SK-N-SH (cell line): ENCODE results near the gene MCF2L2. TPM values are rescaled to one million over a fixed set of nuclear protein-coding genes. Genes with fewer than 3 reads are reported as not detected.

Source experiments
- CTCF ChIA-PET: fragments of 300-600, 350-600 bp; formaldehyde crosslinking; extraction: SDS; loops from one replicate; lab custom pipeline; 2021; lab: Yijun Ruan, JAX
- POLR2A ChIA-PET: fragments of 350-600 bp; sonication (Branson Sonifier 250); formaldehyde crosslinking; extraction: SDS; loops from one replicate; lab custom pipeline; 2020; ENCODE audit warnings: antibody characterized with exemption, inconsistent platforms; lab: Yijun Ruan, JAX
- DNase-seq: peaks from one replicate; pipeline ENCODE4 v3.0.0; 2012
- H2AFZ ChIP-seq: fragments of 200-600 bp; sonication (generic); 2 replicates; pipeline ENCODE4 v1.8.1; 2016; ENCODE audit warnings: antibody characterized with exemption, mild to moderate bottlenecking, low read depth
- H3F3A ChIP-seq: fragments of 200-600 bp; sonication (generic); replicated peaks from 2 replicates; pipeline ENCODE3; 2016; ENCODE audit warnings: antibody characterized with exemption, mild to moderate bottlenecking; ENCODE audit not compliant: insufficient read depth
- H3K27ac ChIP-seq, 2 experiments: fragments of 200-500 bp in 1 of 2; fragments of 200-600 bp in 1 of 2; sonication (Bioruptor generic) in 1 of 2; sonication (generic), shearing (Covaris generic) in 1 of 2; 2 replicates each; pipeline versions ENCODE4 v1.5.1 to v1.6.1; 2014 to 2016; ENCODE audit warnings: low read depth in 2 of 2, inconsistent platforms in 1 of 2, low read length in 1 of 2, mild to moderate bottlenecking in 1 of 2, mixed read lengths in 1 of 2
- H3K27me3 ChIP-seq: fragments of 200-600 bp; sonication (generic), shearing (Covaris generic); 2 replicates; pipeline ENCODE4 v1.6.1; 2016; ENCODE audit warnings: mixed run types; ENCODE audit not compliant: insufficient read depth
- H3K36me3 ChIP-seq, 2 experiments: fragments of 200-500 bp in 1 of 2; fragments of 200-600 bp in 1 of 2; sonication (Bioruptor generic) in 1 of 2; sonication (generic) in 1 of 2; replicated peaks in 1 of 2; 2 replicates each; pipeline versions ENCODE3 to v1.5.1; 2014 to 2016; ENCODE audit warnings: low read length in 1 of 2, mild to moderate bottlenecking in 1 of 2; ENCODE audit not compliant: insufficient read depth in 2 of 2, control insufficient read depth in 1 of 2
- H3K4me1 ChIP-seq, 2 experiments: fragments of 200-500 bp in 1 of 2; fragments of 200-600 bp in 1 of 2; sonication (Bioruptor generic) in 1 of 2; sonication (generic), shearing (Covaris generic) in 1 of 2; 2 replicates each; pipeline versions ENCODE4 v1.5.1 to v1.6.1; 2014 to 2016; ENCODE audit warnings: low read depth in 1 of 2, low read length in 1 of 2, mixed run types in 1 of 2; ENCODE audit not compliant: insufficient read depth in 2 of 2, control insufficient read depth in 1 of 2
- H3K4me2 ChIP-seq: fragments of 200-600 bp; sonication (generic), shearing (Covaris generic); 2 replicates; pipeline ENCODE4 v1.6.1; 2017; ENCODE audit warnings: mixed run types
- H3K4me3 ChIP-seq, 2 experiments: fragments of 200-500 bp in 1 of 2; fragments of 200-600 bp in 1 of 2; sonication (Bioruptor generic) in 1 of 2; sonication (generic), shearing (Covaris generic) in 1 of 2; 2 replicates each; pipeline versions ENCODE4 v1.5.1 to v1.8.1; 2014 to 2016; ENCODE audit warnings: low read depth in 2 of 2, inconsistent platforms in 1 of 2, low read length in 1 of 2, mild to moderate bottlenecking in 1 of 2, mixed read lengths in 1 of 2, moderate library complexity in 1 of 2
- H3K79me2 ChIP-seq: fragments of 200-600 bp; sonication (generic); 2 replicates; pipeline ENCODE4 v1.8.1; 2017; ENCODE audit warnings: mild to moderate bottlenecking; ENCODE audit not compliant: insufficient read depth
- H3K9ac ChIP-seq: fragments of 200-600 bp; sonication (generic); 2 replicates; pipeline ENCODE4 v1.6.1; 2017; ENCODE audit warnings: mixed run types
- H3K9me2 ChIP-seq: fragments of 200-600 bp; sonication (generic); 2 replicates; pipeline ENCODE4 v1.6.1; 2017; ENCODE audit warnings: mixed run types
- H3K9me3 ChIP-seq: fragments of 200-600 bp; sonication (generic); 2 replicates; pipeline ENCODE4 v1.6.1; 2017; ENCODE audit warnings: mixed run types, mild to moderate bottlenecking, moderate library complexity
- H4K20me1 ChIP-seq: fragments of 200-600 bp; sonication (generic); 2 replicates; pipeline ENCODE4 v1.6.1; 2017; ENCODE audit warnings: mild to moderate bottlenecking, mixed run types; ENCODE audit not compliant: insufficient read depth
- CHD2 ChIP-seq: fragments of 150-350 bp; IDR thresholded peaks from 2 replicates; pipeline ENCODE4 v1.6.1; 2018; ENCODE audit warnings: low read length; ENCODE audit not compliant: partially characterized antibody
- EP300 ChIP-seq, 2 experiments: IDR thresholded peaks; 2 replicates each; pipeline versions ENCODE4 v1.4.0 to v1.6.1; 2012; ENCODE audit warnings: borderline replicate concordance in 1 of 2, low read depth in 1 of 2, low read length in 1 of 2
- EZH2phosphoT487 ChIP-seq: fragments of 200-600 bp; sonication (generic); IDR thresholded peaks from 2 replicates; pipeline ENCODE4 v1.6.1; 2017; ENCODE audit warnings: low read depth, mixed run types, mild to moderate bottlenecking, antibody characterized with exemption, moderate library complexity, borderline replicate concordance
- FOXJ3 ChIP-seq: sonication (generic); formaldehyde crosslinking; IDR thresholded peaks from 2 replicates; pipeline ENCODE4 v1.5.1; 2020; ENCODE audit warnings: mild to moderate bottlenecking, missing genetic modification reagents
- GABPA ChIP-seq: IDR thresholded peaks from 2 replicates; pipeline ENCODE4 v1.4.0; 2012; ENCODE audit warnings: low read depth, mild to moderate bottlenecking
- GATA2 ChIP-seq: sonication (generic); formaldehyde crosslinking; IDR thresholded peaks from 2 replicates; pipeline ENCODE4 v1.5.0; 2020; ENCODE audit warnings: mild to moderate bottlenecking, missing genetic modification reagents
- IRF3 ChIP-seq: fragments of 150-350 bp; IDR thresholded peaks from 2 replicates; pipeline ENCODE4 v1.6.1; 2016; ENCODE audit warnings: mild to moderate bottlenecking, low read depth, low read length
- MXI1 ChIP-seq: IDR thresholded peaks from 2 replicates; pipeline ENCODE4 v1.6.1; 2012; ENCODE audit warnings: mild to moderate bottlenecking, low read depth, low read length, improper control_type of control experiment
- NFIC ChIP-seq: IDR thresholded peaks from 2 replicates; pipeline ENCODE4 v1.4.0; 2012; ENCODE audit warnings: borderline replicate concordance
- NRF1 ChIP-seq: IDR thresholded peaks from 2 replicates; pipeline ENCODE4 v1.6.1; 2012; ENCODE audit warnings: low read depth, mild to moderate bottlenecking, low read length
- RCOR1 ChIP-seq: fragments of 150-350 bp; IDR thresholded peaks from 2 replicates; pipeline ENCODE4 v1.6.1; 2017; ENCODE audit warnings: antibody characterized with exemption, low read length
- REST ChIP-seq: IDR thresholded peaks from 2 replicates; pipeline ENCODE4 v1.6.1; 2012; ENCODE audit warnings: mild to moderate bottlenecking, low read depth, low read length, moderate library complexity
- RXRA ChIP-seq: IDR thresholded peaks from 2 replicates; pipeline ENCODE4 v1.4.0; 2012; ENCODE audit warnings: low read depth, mild to moderate bottlenecking, borderline replicate concordance
- SMC3 ChIP-seq: IDR thresholded peaks from 2 replicates; pipeline ENCODE4 v1.6.1; 2012; ENCODE audit warnings: low read depth, low read length, improper control_type of control experiment
- USF1 ChIP-seq: IDR thresholded peaks from 2 replicates; pipeline ENCODE4 v1.4.0; 2012; ENCODE audit warnings: low read depth, borderline replicate concordance
- USF2 ChIP-seq: fragments of 150-350 bp; IDR thresholded peaks from 2 replicates; pipeline ENCODE4 v1.6.1; 2017; ENCODE audit warnings: antibody characterized with exemption, low read length, low read depth, borderline replicate concordance
- WGBS: methylation state at CpG from one replicate; pipeline ENCODE4 v1.1.6; 2017; ENCODE audit warnings: low lambda C conversion rate; 5-methylcytosine and 5-hydroxymethylcytosine counted together
- polyA plus RNA-seq, 3 experiments: library from polyadenylated mRNA; depleted of rRNA; stranded (reverse); fragments of >200 nt; gene quantifications; 2 replicates each; pipeline ENCODE4 v1.2.3, GENCODE V29; 2012

The MCF2L2 gene
- polyA plus RNA-seq, 1 of the 3 experiments (the other 2 are of a cell fraction) = 0.56 TPM

- POLR2A ChIA-PET = no interaction called here
- H3K79me2 ChIP-seq = no peaks in the 10 kb centered on the region
These were observed 119.1 kb downstream of the MCF2L2 start for GRCh38 chr3:183309276-183309675.

More at GRCh38 chr3:183309276-183309675, 119.1 kb downstream of the MCF2L2 start:
- DNase-seq = no peak
- Histone ChIP-seq H3K4me1 (peaks cover 0 to 2% of the 10 kb centered on the region in 2 experiments; a peak in 1 of 4 replicates), H3K4me2 (no peak overlapping the region), H3F3A (no peaks in the 10 kb centered on the region), H3K9me3 (no peaks in the 10 kb centered on the region), H3K9ac (no peak overlapping the region), H2AFZ (no peak overlapping the region), H3K27ac (no peak overlapping the region), H3K9me2 (no peaks in the 10 kb centered on the region), H3K27me3 (no peaks in the 10 kb centered on the region), H3K36me3 (no peaks in the 10 kb centered on the region), H4K20me1 (no peaks in the 10 kb centered on the region), H3K4me3 (no peak overlapping the region)
- CTCF ChIA-PET = no interaction called here
- no peak for TF ChIP-seq NRF1
- TF ChIP-seq RCOR1 = no peak
- no peak for TF ChIP-seq IRF3
- TF ChIP-seq EZH2phosphoT487 = no peak
- no peak for TF ChIP-seq FOXJ3 (CRISPR knock-in tag)
- TF ChIP-seq USF2 = no peak
- TF ChIP-seq MXI1 = no peak
- TF ChIP-seq NFIC = no peak
- no peak for TF ChIP-seq RXRA
- no peak for TF ChIP-seq GABPA
- TF ChIP-seq EP300 (IDR thresholded peaks at IDR 0.05; ENCODE audit: borderline replicate concordance in 1 of 2, low read depth in 1 of 2, low read length in 1 of 2) = no peak
- no peak for TF ChIP-seq SMC3
- TF ChIP-seq USF1 = no peak
- TF ChIP-seq GATA2 = no peak
- TF ChIP-seq CHD2 = no peak
- no peak for TF ChIP-seq REST
- WGBS = 96% methylated on average over 5 of the region's 5 CpGs
